Measurements from ENCODE around the gene ZNF438.

- TF ChIP-seq CSDC2 (CRISPR knock-in tag; IDR thresholded peaks at IDR 0.05) = no peak
- TF ChIP-seq ZFP30 (CRISPR knock-in tag; IDR thresholded peaks at IDR 0.05) = no peak
- TF ChIP-seq ARNTL (CRISPR knock-in tag; IDR thresholded peaks at IDR 0.05; ENCODE audit: borderline replicate concordance, low read depth) = no peak
- no peak for TF ChIP-seq SNAI2 (CRISPR knock-in tag; IDR thresholded peaks at IDR 0.05)
- TF ChIP-seq POU6F1 (CRISPR knock-in tag; IDR thresholded peaks at IDR 0.05; ENCODE audit: borderline replicate concordance, low read depth) = no peak
- no peak for TF ChIP-seq CSRNP3 (CRISPR knock-in tag; IDR thresholded peaks at IDR 0.05)
- no peak for TF ChIP-seq TSHZ2 (CRISPR knock-in tag; IDR thresholded peaks at IDR 0.05)
- TF ChIP-seq ZNF70 (CRISPR knock-in tag; IDR thresholded peaks at IDR 0.05) = no peak
- TF ChIP-seq CREB5 (CRISPR knock-in tag; IDR thresholded peaks at IDR 0.05; ENCODE audit: low read depth) = no peak
- no peak for TF ChIP-seq RARB (CRISPR knock-in tag; IDR thresholded peaks at IDR 0.05)
Observed at GRCh38 chr10:30883751-30884150, 147.9 kb downstream of the ZNF438 start.

Data from SK-N-SH treated with all-trans-retinoic acid at 6 μM for 48 hours (cell line).